ENCODE data around the gene FAM184B. TPM values are rescaled to one million over a fixed set of nuclear protein-coding genes. Genes with fewer than 3 reads are reported as not detected.

The FAM184B gene
- total RNA-seq, 1 donor from 2014 or later: 0.17 TPM

- no peak for TF ChIP-seq CTCF (IDR thresholded peaks at IDR 0.05; ENCODE audit: unreplicated experiment)
- Mint-ChIP-seq H3K9me3 (ENCODE audit: low read depth) (peaks cover 11% of the 10 kb centered on the region), H3K36me3 (ENCODE audit: insufficient read depth) (no peaks in the 10 kb centered on the region), H3K27ac (no peak overlapping the region), H3K27me3 (no peaks in the 10 kb centered on the region), H3K4me1 (ENCODE audit: low read depth) (no peaks in the 10 kb centered on the region), H3K4me3 (ENCODE audit: low read depth) (no peak overlapping the region)
- DNase-seq (ENCODE audit: low spot score, unreplicated experiment): no peak
These were observed 82.0 kb downstream of the FAM184B start for GRCh38 chr4:17699380-17699779.

- Mint-ChIP-seq H3K27me3 (no peaks in the 10 kb centered on the region), H3K9me3 (ENCODE audit: low read depth) (peaks cover 11% of the 10 kb centered on the region), H3K4me3 (ENCODE audit: low read depth) (no peak overlapping the region), H3K27ac (no peak overlapping the region), H3K4me1 (ENCODE audit: low read depth) (no peaks in the 10 kb centered on the region), H3K36me3 (ENCODE audit: insufficient read depth) (no peaks in the 10 kb centered on the region)
- TF ChIP-seq CTCF (IDR thresholded peaks at IDR 0.05; ENCODE audit: unreplicated experiment): no peak
- no peak for DNase-seq (ENCODE audit: low spot score, unreplicated experiment)
These were observed 83.3 kb downstream of the FAM184B start for GRCh38 chr4:17698116-17698515.

GRCh38 chr4:17695341-17695740 is 86.1 kb downstream of the FAM184B start:
- H3K27me3 Mint-ChIP-seq: no peaks in the 10 kb centered on the region
- peaks cover 11% of the 10 kb centered on the region for H3K9me3 Mint-ChIP-seq (ENCODE audit: low read depth)
- no peak overlapping the region for H3K4me3 Mint-ChIP-seq (ENCODE audit: low read depth)
- no peak for TF ChIP-seq CTCF (IDR thresholded peaks at IDR 0.05; ENCODE audit: unreplicated experiment)
- no peaks in the 10 kb centered on the region for H3K4me1 Mint-ChIP-seq (ENCODE audit: low read depth)
- no peak overlapping the region for H3K27ac Mint-ChIP-seq
- H3K36me3 Mint-ChIP-seq (ENCODE audit: insufficient read depth): no peaks in the 10 kb centered on the region
- no peak for DNase-seq (ENCODE audit: low spot score, unreplicated experiment)

- Mint-ChIP-seq H3K4me3 (ENCODE audit: low read depth) (no peak overlapping the region), H3K27ac (no peak overlapping the region), H3K36me3 (ENCODE audit: insufficient read depth) (no peaks in the 10 kb centered on the region), H3K9me3 (ENCODE audit: low read depth) (peaks cover 9% of the 10 kb centered on the region), H3K4me1 (ENCODE audit: low read depth) (no peaks in the 10 kb centered on the region), H3K27me3 (no peaks in the 10 kb centered on the region)
- DNase-seq (ENCODE audit: low spot score, unreplicated experiment): no peak
- no peak for TF ChIP-seq CTCF (IDR thresholded peaks at IDR 0.05; ENCODE audit: unreplicated experiment)
These were observed 86.9 kb downstream of the FAM184B start for GRCh38 chr4:17694552-17694951.

DNA sequence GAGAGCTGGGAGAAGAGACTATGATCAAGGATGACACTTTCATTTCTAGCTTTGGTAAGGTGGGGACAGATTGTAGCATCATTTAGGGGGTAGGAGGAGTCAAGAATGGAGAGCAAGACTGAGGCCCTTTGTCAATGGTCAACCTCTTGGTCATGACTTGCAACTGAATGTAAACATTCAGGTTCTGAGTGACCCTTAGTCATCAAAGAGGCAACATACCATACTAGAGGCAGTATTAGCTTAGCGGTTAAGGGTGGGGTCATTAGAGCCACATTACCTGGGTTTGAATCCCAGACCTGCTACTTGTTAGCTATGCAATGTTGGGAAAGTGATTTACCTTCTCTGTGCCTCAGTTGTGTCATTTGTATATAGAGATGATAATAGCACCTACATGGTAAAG is 90.5 kb downstream of the FAM184B start:
- DNase-seq (ENCODE audit: low spot score, unreplicated experiment): no peak
- Mint-ChIP-seq H3K36me3 (ENCODE audit: insufficient read depth) (no peaks in the 10 kb centered on the region), H3K4me1 (ENCODE audit: low read depth) (no peaks in the 10 kb centered on the region), H3K27me3 (no peaks in the 10 kb centered on the region), H3K9me3 (ENCODE audit: low read depth) (no peaks in the 10 kb centered on the region), H3K27ac (no peak overlapping the region), H3K4me3 (ENCODE audit: low read depth) (no peak overlapping the region)
- no peak for TF ChIP-seq CTCF (IDR thresholded peaks at IDR 0.05; ENCODE audit: unreplicated experiment)

All from progenitor cell of endocrine pancreas (in vitro differentiated cells).